Parathyroid adenoma (tissue), 2 donors: ENCODE measurements around the gene P3H1.

Experiments
- H2AFZ ChIP-seq: fragments of 300-600 bp; sonication (generic); one replicate; pipeline ENCODE4 v1.7.0; 2017; ENCODE audit warnings: antibody characterized with exemption, mild to moderate bottlenecking
- H3K27ac ChIP-seq: fragments of 300-600 bp; sonication (generic); one replicate; pipeline ENCODE4 v1.7.0; 2017
- H3K27me3 ChIP-seq: fragments of 300-600 bp; sonication (generic); one replicate; pipeline ENCODE4 v1.7.0; 2017; ENCODE audit warnings: low read length; ENCODE audit not compliant: control insufficient read depth, insufficient read depth
- H3K36me3 ChIP-seq: fragments of 300-600 bp; sonication (generic); one replicate; pipeline ENCODE4 v1.7.0; 2017; ENCODE audit warnings: low read length; ENCODE audit not compliant: control insufficient read depth, insufficient read depth
- H3K4me1 ChIP-seq: fragments of 300-600 bp; sonication (generic); one replicate; pipeline ENCODE4 v1.7.0; 2017; ENCODE audit warnings: control low read depth
- H3K4me2 ChIP-seq: fragments of 300-600 bp; sonication (generic); one replicate; pipeline ENCODE4 v1.7.0; 2017; ENCODE audit warnings: low read length
- H3K4me3 ChIP-seq: fragments of 300-600 bp; sonication (generic); one replicate; pipeline ENCODE4 v1.7.0; 2017; ENCODE audit warnings: low read depth, low read length
- H3K79me2 ChIP-seq: fragments of 300-600 bp; sonication (generic); one replicate; pipeline ENCODE4 v1.7.0; 2017; ENCODE audit warnings: control low read depth
- H3K9ac ChIP-seq: fragments of 300-600 bp; sonication (generic); one replicate; pipeline ENCODE4 v1.7.0; 2017; ENCODE audit warnings: mild to moderate bottlenecking
- H3K9me3 ChIP-seq: fragments of 300-600 bp; sonication (generic); one replicate; pipeline ENCODE4 v1.7.0; 2017; ENCODE audit warnings: low read length; ENCODE audit not compliant: control insufficient read depth
- CTCF ChIP-seq: fragments of 300-600 bp; sonication (generic); IDR thresholded peaks from one replicate; pipeline ENCODE4 v1.7.0; 2017; ENCODE audit warnings: antibody characterized with exemption, mild to moderate bottlenecking
- donor health status: primary hyperparathyroidism.

Gene P3H1

GRCh38 chr1:42765832-42766740 lies 742 bp downstream of the P3H1 start:
- H3K79me2 ChIP-seq: peaks cover 11% of the 10 kb centered on the region
- peak; percentile 16 for TF ChIP-seq CTCF
- H3K9ac ChIP-seq: peak overlapping the region; percentile 7
- no peaks in the 10 kb centered on the region for H3K27me3 ChIP-seq
- peaks cover 5% of the 10 kb centered on the region for H3K4me1 ChIP-seq
- peak overlapping the region; percentile 99 for H3K4me3 ChIP-seq
- peak overlapping the region; percentile 92 for H3K4me2 ChIP-seq
- peak overlapping the region; percentile 79 for H2AFZ ChIP-seq
- H3K36me3 ChIP-seq: no peaks in the 10 kb centered on the region
- H3K9me3 ChIP-seq: no peaks in the 10 kb centered on the region
- H3K27ac ChIP-seq: peak overlapping the region; percentile 40

GRCh38 chr1:42765269-42765668 lies 1.6 kb downstream of the P3H1 start:
- H3K79me2 ChIP-seq: peaks cover 11% of the 10 kb centered on the region

DNA sequence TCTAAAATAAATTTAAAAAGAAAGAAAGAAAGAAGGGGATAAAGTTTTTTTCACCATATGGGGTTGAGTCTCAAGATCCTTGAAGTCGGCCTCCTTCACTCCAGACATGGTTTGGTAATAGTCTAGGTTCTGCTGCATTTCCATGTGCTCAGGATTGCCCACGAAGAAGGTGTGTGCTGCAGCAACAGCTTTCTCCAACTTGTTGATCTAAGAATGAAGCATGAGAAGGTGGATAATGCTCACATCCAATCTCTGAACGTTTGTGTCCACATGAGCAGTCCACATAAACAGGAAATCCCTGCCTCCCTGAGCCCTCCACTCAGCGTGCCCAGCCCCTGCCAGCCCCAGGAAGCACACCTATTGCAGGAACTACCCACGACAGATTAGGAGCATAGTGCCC lies 4.6 kb downstream of the P3H1 start:
- Histone ChIP-seq H3K9me3 (no peaks in the 10 kb centered on the region), H3K27ac (no peak overlapping the region), H3K4me2 (no peak overlapping the region), H3K36me3 (no peaks in the 10 kb centered on the region), H3K27me3 (no peaks in the 10 kb centered on the region), H3K4me3 (no peak overlapping the region), H3K9ac (no peak overlapping the region), H2AFZ (no peak overlapping the region), H3K79me2 (no peaks in the 10 kb centered on the region), H3K4me1 (peaks cover 5% of the 10 kb centered on the region)
- TF ChIP-seq CTCF: no peak

More at GRCh38 chr1:42765269-42765668, 1.6 kb downstream of the P3H1 start:
- no peaks in the 10 kb centered on the region for H3K9me3 ChIP-seq
- TF ChIP-seq CTCF: no peak
- no peaks in the 10 kb centered on the region for H3K36me3 ChIP-seq
- peak overlapping the region; percentile 92 for H3K4me2 ChIP-seq
- no peak overlapping the region for H3K4me3 ChIP-seq
- no peak overlapping the region for H2AFZ ChIP-seq
- H3K9ac ChIP-seq: no peak overlapping the region
- H3K4me1 ChIP-seq: peaks cover 5% of the 10 kb centered on the region
- no peak overlapping the region for H3K27ac ChIP-seq
- no peaks in the 10 kb centered on the region for H3K27me3 ChIP-seq

GRCh38 chr1:42761567-42761966 lies 5.3 kb downstream of the P3H1 start:
- Histone ChIP-seq H3K9me3 (no peaks in the 10 kb centered on the region), H3K4me3 (no peak overlapping the region), H3K79me2 (no peaks in the 10 kb centered on the region), H3K9ac (no peak overlapping the region), H3K27me3 (no peaks in the 10 kb centered on the region), H3K36me3 (no peaks in the 10 kb centered on the region), H3K27ac (no peak overlapping the region), H3K4me1 (peaks cover 5% of the 10 kb centered on the region), H3K4me2 (no peak overlapping the region), H2AFZ (no peak overlapping the region)
- no peak for TF ChIP-seq CTCF
